Liver (tissue), 9 donors: ENCODE data around the gene DNTT. TPM values are rescaled to one million over a fixed set of nuclear protein-coding genes. Genes with fewer than 3 reads are reported as not detected.

ENCODE experiments used
- DNase-seq: peaks from one replicate; pipeline ENCODE4 v3.0.0-alpha.2; 2017; ENCODE audit warnings: low spot score
- H3K27ac ChIP-seq, 2 donors: one replicate each; pipeline ENCODE4 v1.7.0; 2013; ENCODE audit warnings: inconsistent platforms in 2 of 2, low read length in 2 of 2, control low read depth in 1 of 2, low read depth in 1 of 2, mild to moderate bottlenecking in 1 of 2
- H3K27me3 ChIP-seq, 4 donors: one replicate each; pipeline versions ENCODE4 v1.6.1 to v1.7.0; 2013; ENCODE audit warnings: low read length in 3 of 4, inconsistent platforms in 1 of 4, mild to moderate bottlenecking in 1 of 4, moderate library complexity in 1 of 4; ENCODE audit not compliant: control insufficient read depth in 4 of 4, insufficient read depth in 4 of 4
- H3K36me3 ChIP-seq, 4 donors: one replicate each; pipeline versions ENCODE4 v1.6.1 to v1.7.0; 2013; ENCODE audit warnings: low read length in 3 of 4, mild to moderate bottlenecking in 3 of 4, low read depth in 1 of 4, moderate library complexity in 1 of 4; ENCODE audit not compliant: control insufficient read depth in 4 of 4, insufficient read depth in 3 of 4
- H3K4me1 ChIP-seq, 4 donors: one replicate each; pipeline versions ENCODE4 v1.6.1 to v1.7.0; 2013; ENCODE audit warnings: low read length in 3 of 4, mild to moderate bottlenecking in 3 of 4, moderate library complexity in 1 of 4; ENCODE audit not compliant: control insufficient read depth in 4 of 4, insufficient read depth in 4 of 4
- H3K4me3 ChIP-seq, 3 donors: one replicate each; pipeline versions ENCODE4 v1.6.1 to v1.7.0; 2013; ENCODE audit warnings: low read length in 3 of 3, control low read depth in 1 of 3, low read depth in 1 of 3, mild to moderate bottlenecking in 1 of 3
- H3K9ac ChIP-seq, 2 donors: one replicate each; pipeline ENCODE4 v1.7.0; 2013; ENCODE audit warnings: low read length in 2 of 2, mild to moderate bottlenecking in 2 of 2, moderate library complexity in 2 of 2, control low read depth in 1 of 2, low read depth in 1 of 2
- H3K9me3 ChIP-seq, 4 donors: one replicate each; pipeline versions ENCODE4 v1.6.1 to v1.7.0; 2013; ENCODE audit warnings: low read length in 3 of 4; ENCODE audit not compliant: control insufficient read depth in 4 of 4
- ATF3 ChIP-seq: IDR thresholded peaks from 2 replicates; pipeline ENCODE4 v1.6.1; 2016; ENCODE audit warnings: antibody characterized with exemption
- CTCF ChIP-seq: fragments of 150-350 bp; IDR thresholded peaks from 2 replicates; pipeline ENCODE4 v1.5.1; 2017; ENCODE audit warnings: improper control_type of control experiment, low read depth, low read length; ENCODE audit not compliant: missing input control
- EGR1 ChIP-seq, 2 donors: IDR thresholded peaks; 2 replicates each; pipeline ENCODE4 v1.6.1; 2016 to 2018; ENCODE audit warnings: antibody characterized with exemption in 2 of 2, low read depth in 2 of 2
- FOXA1 ChIP-seq: IDR thresholded peaks from 2 replicates; pipeline ENCODE4 v1.6.1; 2016; ENCODE audit warnings: antibody characterized with exemption
- FOXA2 ChIP-seq: IDR thresholded peaks from 2 replicates; pipeline ENCODE4 v1.6.1; 2016; ENCODE audit warnings: antibody characterized with exemption
- GABPA ChIP-seq, 2 donors: IDR thresholded peaks in 1 of 2; conservative IDR thresholded peaks in 1 of 2; 2 replicates each; pipeline ENCODE4 v1.6.1; 2016; ENCODE audit warnings: antibody characterized with exemption in 2 of 2, mild to moderate bottlenecking in 1 of 2, moderate library complexity in 1 of 2
- HNF4A ChIP-seq, 2 donors: conservative IDR thresholded peaks; 2 replicates each; pipeline ENCODE4 v1.6.1; 2016; ENCODE audit warnings: antibody characterized with exemption in 2 of 2, mild to moderate bottlenecking in 2 of 2
- HNF4G ChIP-seq: IDR thresholded peaks from 2 replicates; pipeline ENCODE4 v1.6.1; 2016; ENCODE audit warnings: antibody characterized with exemption
- JUND ChIP-seq, 2 donors: IDR thresholded peaks; 2 replicates each; pipeline ENCODE4 v1.6.1; 2016; ENCODE audit warnings: antibody characterized with exemption in 2 of 2
- NR2F2 ChIP-seq: IDR thresholded peaks from 2 replicates; pipeline ENCODE4 v1.6.1; 2016; ENCODE audit warnings: antibody characterized with exemption
- RAD21 ChIP-seq, 2 donors: IDR thresholded peaks; 2 replicates each; pipeline ENCODE4 v1.6.1; 2016; ENCODE audit warnings: antibody characterized with exemption in 2 of 2, mild to moderate bottlenecking in 2 of 2
- RXRA ChIP-seq, 2 donors: IDR thresholded peaks; 2 replicates each; pipeline ENCODE4 v1.6.1; 2017 to 2018; ENCODE audit warnings: antibody characterized with exemption in 2 of 2, mild to moderate bottlenecking in 1 of 2
- SP1 ChIP-seq: IDR thresholded peaks from 2 replicates; pipeline ENCODE4 v1.6.1; 2018; ENCODE audit warnings: antibody characterized with exemption, mild to moderate bottlenecking
- TAF1 ChIP-seq: conservative IDR thresholded peaks from 2 replicates; pipeline ENCODE4 v1.6.1; 2016; ENCODE audit warnings: antibody characterized with exemption, mild to moderate bottlenecking
- YY1 ChIP-seq: IDR thresholded peaks from 2 replicates; pipeline ENCODE4 v1.6.1; 2016; ENCODE audit warnings: antibody characterized with exemption, mild to moderate bottlenecking
- WGBS: extraction: QIAGEN DNeasy Blood & Tissue Kit; methylation state at CpG from one replicate; pipeline ENCODE4 v1.1.7; 2013; 5-methylcytosine and 5-hydroxymethylcytosine counted together
- polyA plus RNA-seq, 2 donors: library from polyadenylated mRNA; stranded (reverse) in 1 of 2; unstranded in 1 of 2; fragments of 200-250 nt in 1 of 2; fragments of >200 nt in 1 of 2; fragmentation: Nextera tagmentation in 1 of 2; extraction: Ambion mirVana in 1 of 2; gene quantifications; one replicate each; pipeline versions ENCODE4 v1.2.1 to v1.2.3, GENCODE V29; 2013 to 2015
- total RNA-seq, 2 donors: library from RNA; depleted of rRNA; stranded (reverse); fragments of >200 nt; gene quantifications; one replicate each; pipeline ENCODE4 v1.2.3, GENCODE V29; 2014
- TF ChIP-seq, protein P1 (sequence below): IDR thresholded peaks from 2 replicates; pipeline ENCODE4 v1.6.1; 2016; ENCODE audit warnings: antibody characterized with exemption, mild to moderate bottlenecking
- TF ChIP-seq, protein P2 (sequence below): IDR thresholded peaks from 2 replicates; pipeline ENCODE4 v1.6.1; 2016; ENCODE audit warnings: antibody characterized with exemption
- TF ChIP-seq, protein P3 (sequence below): IDR thresholded peaks from 2 replicates; pipeline ENCODE4 v1.6.1; 2016; ENCODE audit warnings: antibody characterized with exemption
- donor health status: healthy.
- donor health status: healthy.
- donor health status: healthy.
- donor health status: healthy.
- donor health status: healthy.

The DNTT gene
- total and polyA plus RNA-seq, 4 donors: 0.70 TPM; not detected in 3

DNA sequence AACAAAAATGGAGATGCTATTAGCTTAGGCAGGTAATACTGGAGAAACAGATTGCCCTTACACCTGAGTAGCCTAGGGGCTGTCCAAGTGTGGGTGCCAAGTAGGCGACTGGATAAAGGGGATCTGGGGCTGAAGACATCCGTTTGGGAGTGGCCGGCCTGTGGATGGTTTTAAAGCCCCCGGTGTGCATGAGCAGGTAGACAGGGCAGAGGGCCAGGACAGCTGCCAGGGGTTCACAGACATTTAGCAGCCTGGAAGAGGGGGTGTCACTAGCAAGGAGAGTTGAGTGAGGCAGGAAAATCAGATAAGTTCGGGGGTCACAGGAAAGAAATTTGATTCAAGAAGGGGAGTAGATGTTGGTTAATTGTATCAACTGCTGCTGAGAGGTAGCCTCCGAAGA is 56.1 kb downstream of the DNTT start:
- Histone ChIP-seq H3K9me3 (no peaks in the 10 kb centered on the region), H3K4me3 (no peak overlapping the region), H3K27ac (no peak overlapping the region), H3K9ac (no peak overlapping the region), H3K27me3 (no peaks in the 10 kb centered on the region), H3K4me1 (no peaks in the 10 kb centered on the region), H3K36me3 (no peaks in the 10 kb centered on the region)
- TF ChIP-seq NR2F2: no peak
- no peak for TF ChIP-seq FOXA1
- TF ChIP-seq SP1: no peak
- no peak for TF ChIP-seq TAF1
- TF ChIP-seq EGR1 (IDR thresholded peaks at IDR 0.05; ENCODE audit: low read depth in 2 of 2): no peak
- TF ChIP-seq CTCF: no peak
- TF ChIP-seq, protein P1, sequence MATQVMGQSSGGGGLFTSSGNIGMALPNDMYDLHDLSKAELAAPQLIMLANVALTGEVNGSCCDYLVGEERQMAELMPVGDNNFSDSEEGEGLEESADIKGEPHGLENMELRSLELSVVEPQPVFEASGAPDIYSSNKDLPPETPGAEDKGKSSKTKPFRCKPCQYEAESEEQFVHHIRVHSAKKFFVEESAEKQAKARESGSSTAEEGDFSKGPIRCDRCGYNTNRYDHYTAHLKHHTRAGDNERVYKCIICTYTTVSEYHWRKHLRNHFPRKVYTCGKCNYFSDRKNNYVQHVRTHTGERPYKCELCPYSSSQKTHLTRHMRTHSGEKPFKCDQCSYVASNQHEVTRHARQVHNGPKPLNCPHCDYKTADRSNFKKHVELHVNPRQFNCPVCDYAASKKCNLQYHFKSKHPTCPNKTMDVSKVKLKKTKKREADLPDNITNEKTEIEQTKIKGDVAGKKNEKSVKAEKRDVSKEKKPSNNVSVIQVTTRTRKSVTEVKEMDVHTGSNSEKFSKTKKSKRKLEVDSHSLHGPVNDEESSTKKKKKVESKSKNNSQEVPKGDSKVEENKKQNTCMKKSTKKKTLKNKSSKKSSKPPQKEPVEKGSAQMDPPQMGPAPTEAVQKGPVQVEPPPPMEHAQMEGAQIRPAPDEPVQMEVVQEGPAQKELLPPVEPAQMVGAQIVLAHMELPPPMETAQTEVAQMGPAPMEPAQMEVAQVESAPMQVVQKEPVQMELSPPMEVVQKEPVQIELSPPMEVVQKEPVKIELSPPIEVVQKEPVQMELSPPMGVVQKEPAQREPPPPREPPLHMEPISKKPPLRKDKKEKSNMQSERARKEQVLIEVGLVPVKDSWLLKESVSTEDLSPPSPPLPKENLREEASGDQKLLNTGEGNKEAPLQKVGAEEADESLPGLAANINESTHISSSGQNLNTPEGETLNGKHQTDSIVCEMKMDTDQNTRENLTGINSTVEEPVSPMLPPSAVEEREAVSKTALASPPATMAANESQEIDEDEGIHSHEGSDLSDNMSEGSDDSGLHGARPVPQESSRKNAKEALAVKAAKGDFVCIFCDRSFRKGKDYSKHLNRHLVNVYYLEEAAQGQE: no peak
- TF ChIP-seq GABPA (IDR thresholded peaks at IDR 0.05 in 1 of 2, conservative IDR thresholded peaks at IDR 0.05 in 1 of 2): no peak
- no peak for TF ChIP-seq HNF4G
- TF ChIP-seq FOXA2: no peak
- TF ChIP-seq, protein P2, sequence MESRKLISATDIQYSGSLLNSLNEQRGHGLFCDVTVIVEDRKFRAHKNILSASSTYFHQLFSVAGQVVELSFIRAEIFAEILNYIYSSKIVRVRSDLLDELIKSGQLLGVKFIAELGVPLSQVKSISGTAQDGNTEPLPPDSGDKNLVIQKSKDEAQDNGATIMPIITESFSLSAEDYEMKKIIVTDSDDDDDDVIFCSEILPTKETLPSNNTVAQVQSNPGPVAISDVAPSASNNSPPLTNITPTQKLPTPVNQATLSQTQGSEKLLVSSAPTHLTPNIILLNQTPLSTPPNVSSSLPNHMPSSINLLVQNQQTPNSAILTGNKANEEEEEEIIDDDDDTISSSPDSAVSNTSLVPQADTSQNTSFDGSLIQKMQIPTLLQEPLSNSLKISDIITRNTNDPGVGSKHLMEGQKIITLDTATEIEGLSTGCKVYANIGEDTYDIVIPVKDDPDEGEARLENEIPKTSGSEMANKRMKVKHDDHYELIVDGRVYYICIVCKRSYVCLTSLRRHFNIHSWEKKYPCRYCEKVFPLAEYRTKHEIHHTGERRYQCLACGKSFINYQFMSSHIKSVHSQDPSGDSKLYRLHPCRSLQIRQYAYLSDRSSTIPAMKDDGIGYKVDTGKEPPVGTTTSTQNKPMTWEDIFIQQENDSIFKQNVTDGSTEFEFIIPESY: no peak
- TF ChIP-seq RAD21 (IDR thresholded peaks at IDR 0.05): no peak
- TF ChIP-seq, protein P3, sequence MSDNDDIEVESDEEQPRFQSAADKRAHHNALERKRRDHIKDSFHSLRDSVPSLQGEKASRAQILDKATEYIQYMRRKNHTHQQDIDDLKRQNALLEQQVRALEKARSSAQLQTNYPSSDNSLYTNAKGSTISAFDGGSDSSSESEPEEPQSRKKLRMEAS: no peak
- TF ChIP-seq RXRA (IDR thresholded peaks at IDR 0.05): no peak
- TF ChIP-seq YY1: no peak
- no peak for TF ChIP-seq ATF3
- TF ChIP-seq HNF4A (conservative IDR thresholded peaks at IDR 0.05): no peak
- TF ChIP-seq JUND (IDR thresholded peaks at IDR 0.05): no peak
- WGBS: 95% methylated on average over 6 of the region's 6 CpGs
- DNase-seq: no peak
